ENCODE results near the gene WNK2.

Gene WNK2

GRCh38 chr9:93203026-93203717, 19.2 kb downstream of the WNK2 start:
- no peak for DNase-seq

DNA sequence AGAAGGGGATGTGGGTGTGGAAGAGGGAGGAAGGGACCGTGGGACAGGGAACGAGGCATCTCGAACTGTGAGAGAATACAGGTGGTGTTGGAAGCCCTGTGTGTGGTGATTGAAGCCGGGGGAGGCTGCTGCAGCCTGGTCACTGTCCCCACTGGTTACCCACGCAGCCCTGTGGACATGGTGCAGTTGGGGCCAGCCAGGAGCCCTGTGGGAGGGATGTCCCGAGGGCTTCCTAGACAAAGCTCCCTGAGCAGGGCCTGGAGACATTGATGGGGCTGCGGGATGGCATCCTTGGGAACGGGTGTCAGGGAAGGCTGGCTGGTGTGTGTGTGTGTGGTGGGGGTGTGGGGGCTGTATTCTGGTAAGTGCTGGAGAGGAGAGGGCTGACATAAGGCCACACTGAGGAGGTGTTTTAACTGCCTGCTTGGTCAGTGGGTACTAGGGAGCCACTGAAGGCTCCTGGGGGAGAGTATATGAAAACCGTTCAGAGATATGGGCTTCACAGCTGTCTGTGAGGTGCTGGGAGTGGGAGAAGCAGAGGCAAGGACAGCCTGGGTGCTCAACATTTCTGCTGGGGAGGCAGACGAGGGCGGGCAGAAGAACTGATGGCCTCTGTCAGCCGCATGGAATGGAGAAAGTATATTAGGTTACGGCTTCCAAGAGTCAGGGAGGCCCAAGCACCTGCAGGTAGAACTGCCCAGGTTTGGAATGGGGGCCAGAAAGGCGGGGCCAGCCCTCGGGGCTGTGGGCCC, 20.0 kb downstream of the WNK2 start:
- no peak for DNase-seq

DNA sequence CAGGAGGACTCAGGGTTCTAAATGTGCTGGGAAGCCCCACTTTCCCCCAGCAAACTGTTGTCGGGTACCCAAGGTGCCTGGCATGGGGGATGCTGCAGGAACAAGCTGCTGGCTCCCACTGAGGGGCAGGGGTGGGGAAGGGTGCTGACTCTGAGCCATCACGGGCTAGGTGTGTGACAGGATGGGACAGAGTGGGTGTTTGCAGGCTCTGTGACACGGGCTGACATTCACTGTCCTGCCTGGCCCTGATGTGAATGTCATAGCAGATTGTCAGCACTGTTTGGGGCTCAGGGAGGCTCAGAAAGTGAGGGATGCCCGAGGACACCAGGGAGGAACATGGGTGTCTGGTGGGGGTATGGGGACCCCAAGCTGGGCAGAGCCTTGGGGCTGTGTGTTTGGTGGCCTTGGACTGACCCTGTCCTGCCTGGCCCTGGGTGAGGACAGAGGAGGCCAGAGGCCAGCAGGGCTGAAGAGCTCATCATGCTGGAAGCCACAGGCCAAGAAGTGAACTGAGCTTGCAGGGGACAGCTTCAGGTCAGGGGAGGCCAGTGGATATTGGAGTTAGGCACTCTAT, 20.6 kb downstream of the WNK2 start:
- no peak for DNase-seq

- DNase-seq, result peak; percentile 90
Observed at GRCh38 chr9:93205045-93205768, 21.3 kb downstream of the WNK2 start.

- no peak for DNase-seq
Observed at GRCh38 chr9:93205896-93206575, 22.1 kb downstream of the WNK2 start.

- no peak for DNase-seq
Observed at GRCh38 chr9:93206576-93207155, 22.7 kb downstream of the WNK2 start.

- peak; percentile 87 for DNase-seq
Observed at GRCh38 chr9:93207326-93207814, 23.4 kb downstream of the WNK2 start.

DNA sequence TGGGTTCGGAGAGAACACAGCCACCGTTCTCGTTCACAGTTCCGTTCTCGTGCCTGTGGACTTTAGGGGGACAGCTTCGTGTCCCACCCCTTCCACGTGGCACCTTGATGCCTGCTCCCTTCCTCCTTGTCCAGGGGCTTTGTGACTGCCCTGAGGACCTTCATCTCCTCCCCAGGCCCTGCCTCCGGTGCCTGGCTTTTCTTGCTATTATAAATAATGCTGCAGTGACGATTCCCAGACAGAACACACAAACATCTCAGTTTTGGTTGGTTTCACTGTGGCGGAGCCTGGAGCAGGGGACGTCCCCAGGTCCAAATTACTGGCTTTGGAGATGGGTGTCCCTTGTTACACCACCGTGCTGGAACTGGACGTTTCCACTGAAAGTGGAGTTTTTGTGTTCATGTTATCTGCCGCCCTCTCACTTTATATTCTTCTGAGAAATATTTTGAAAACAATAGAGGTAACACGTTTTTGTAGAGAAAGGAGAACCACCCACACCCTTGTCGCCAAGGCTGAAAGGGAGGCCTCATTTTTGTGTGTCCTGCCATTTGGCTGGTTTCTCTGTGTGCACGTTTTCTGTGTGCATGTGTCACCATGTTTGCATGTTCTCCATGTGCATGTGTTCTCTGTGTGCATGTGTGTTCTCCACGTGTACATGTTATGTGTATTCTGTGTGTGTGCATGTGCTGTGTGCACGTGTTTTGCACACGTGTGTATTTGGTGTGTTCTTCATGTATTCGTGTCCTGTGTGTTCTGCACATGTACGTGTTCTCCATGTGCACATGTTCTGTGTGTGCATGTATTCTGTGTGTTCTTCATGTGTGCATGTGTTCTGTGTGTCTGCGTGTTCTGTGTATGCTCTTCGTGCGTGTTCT, 24.2 kb downstream of the WNK2 start:
- DNase-seq, result no peak

DNA sequence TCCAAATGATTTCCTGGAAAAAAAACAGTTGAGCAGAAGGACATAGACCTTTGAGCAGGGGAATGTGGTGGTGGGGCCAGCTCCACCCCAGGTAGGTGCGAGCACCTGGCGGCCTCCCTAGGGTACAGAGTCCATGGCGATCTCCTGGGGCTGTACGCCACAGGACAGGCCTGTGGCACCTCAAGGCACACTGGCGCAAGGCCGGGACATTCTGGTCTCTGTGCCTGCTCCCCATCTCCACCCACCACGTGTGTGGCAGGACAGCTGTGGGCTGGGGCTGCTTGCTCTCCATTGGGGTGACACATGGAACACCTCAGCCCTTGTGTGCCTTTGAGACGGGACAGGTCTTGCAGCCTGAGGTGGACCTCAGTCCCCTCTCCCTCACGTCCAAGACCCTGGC, 25.2 kb downstream of the WNK2 start:
- no peak for DNase-seq

GRCh38 chr9:93209576-93210323, 25.8 kb downstream of the WNK2 start:
- no peak for DNase-seq

GRCh38 chr9:93210324-93210973, 26.5 kb downstream of the WNK2 start:
- no peak for DNase-seq

- DNase-seq, result no peak
Observed at GRCh38 chr9:93210974-93211653, 27.2 kb downstream of the WNK2 start.

DNA sequence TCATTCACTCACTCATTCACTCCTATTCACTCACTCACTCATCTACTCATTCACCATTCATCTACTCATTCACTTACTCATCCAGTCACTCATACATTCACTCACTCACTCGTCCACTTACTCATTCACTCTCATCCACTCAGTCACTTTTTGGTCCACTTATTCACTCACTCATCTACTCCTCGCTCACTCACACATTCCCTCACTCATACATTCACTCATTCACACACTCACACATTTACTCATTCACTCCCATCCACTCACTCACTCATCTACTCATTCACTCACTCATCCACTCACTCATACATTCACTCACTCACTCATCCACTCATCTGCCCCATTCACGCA, 27.7 kb downstream of the WNK2 start:
- DNase-seq, result no peak

GRCh38 chr9:93212409-93212808, 28.5 kb downstream of the WNK2 start:
- DNase-seq, result no peak

DNA sequence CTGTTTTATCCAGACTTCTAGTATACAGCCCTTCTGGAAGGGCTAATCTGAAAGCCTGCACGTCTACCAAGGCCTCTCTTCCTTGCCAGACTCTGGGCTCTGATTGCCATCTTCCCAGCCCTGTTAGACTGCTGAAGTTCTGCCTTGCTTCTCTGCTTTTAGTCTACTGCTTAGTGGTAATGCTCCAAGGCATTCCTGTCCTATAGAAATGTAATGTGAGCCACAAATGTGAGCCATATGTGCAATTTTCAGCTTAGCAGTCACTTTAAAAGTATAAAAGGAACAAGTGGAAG, 32.1 kb downstream of the WNK2 start:
- DNase-seq, result no peak

- DNase-seq, result no peak
Observed at GRCh38 chr9:93217706-93218105, 33.8 kb downstream of the WNK2 start.

- DNase-seq, result no peak
Observed at GRCh38 chr9:93218161-93218560, 34.2 kb downstream of the WNK2 start.

DNA sequence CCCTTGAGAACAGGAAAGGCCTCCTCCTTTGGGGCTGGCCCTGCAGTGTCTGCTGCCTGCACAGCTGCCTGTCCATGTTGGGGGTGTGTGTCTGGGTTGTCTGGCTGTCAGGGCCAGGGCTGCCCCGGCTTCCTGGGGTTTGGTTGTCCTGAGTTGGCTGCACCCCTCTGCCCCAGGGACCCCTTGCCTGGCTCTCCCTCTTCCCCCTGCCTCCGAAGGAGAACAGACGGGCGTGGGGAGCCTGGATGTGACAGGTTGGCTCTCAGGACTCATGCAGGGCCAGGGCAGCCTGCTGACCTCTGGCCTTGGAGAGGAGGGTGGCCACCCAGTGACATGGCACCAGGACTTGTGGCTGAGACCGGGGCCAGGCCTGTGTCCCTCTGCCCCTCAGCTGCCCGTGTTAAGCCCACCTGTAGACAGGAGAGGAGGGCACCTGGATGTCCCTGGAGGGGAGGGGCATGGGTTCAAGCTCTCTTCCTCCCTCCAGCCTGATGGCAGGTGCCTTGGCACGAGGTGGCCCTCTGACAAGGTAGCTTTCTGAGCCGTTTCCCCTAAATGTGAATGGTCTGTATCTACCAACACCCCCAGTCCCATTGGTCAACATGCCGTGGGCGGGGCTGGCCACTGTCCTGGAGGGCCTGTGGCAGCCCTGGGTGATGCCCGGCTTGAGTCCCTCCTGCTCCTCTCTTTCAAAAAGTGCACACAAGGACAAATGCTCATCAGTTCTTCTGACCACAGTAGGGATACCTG, 34.9 kb downstream of the WNK2 start:
- no peak for DNase-seq

GRCh38 chr9:93219692-93220091, 35.8 kb downstream of the WNK2 start:
- DNase-seq, result no peak
